GM12872 (cell line): ENCODE measurements around the gene C21orf91.

Experiments
- TF ChIP-seq, protein P1 (sequence below): IDR thresholded peaks from 3 replicates; pipeline ENCODE4 v1.5.1; 2011; ENCODE audit warnings: low read depth, mild to moderate bottlenecking, low read length, moderate library complexity; ENCODE audit not compliant: insufficient read depth

Gene C21orf91

GRCh38 chr21:17797967-17798366, 21.2 kb downstream of the C21orf91 start:
- TF ChIP-seq, protein P1, sequence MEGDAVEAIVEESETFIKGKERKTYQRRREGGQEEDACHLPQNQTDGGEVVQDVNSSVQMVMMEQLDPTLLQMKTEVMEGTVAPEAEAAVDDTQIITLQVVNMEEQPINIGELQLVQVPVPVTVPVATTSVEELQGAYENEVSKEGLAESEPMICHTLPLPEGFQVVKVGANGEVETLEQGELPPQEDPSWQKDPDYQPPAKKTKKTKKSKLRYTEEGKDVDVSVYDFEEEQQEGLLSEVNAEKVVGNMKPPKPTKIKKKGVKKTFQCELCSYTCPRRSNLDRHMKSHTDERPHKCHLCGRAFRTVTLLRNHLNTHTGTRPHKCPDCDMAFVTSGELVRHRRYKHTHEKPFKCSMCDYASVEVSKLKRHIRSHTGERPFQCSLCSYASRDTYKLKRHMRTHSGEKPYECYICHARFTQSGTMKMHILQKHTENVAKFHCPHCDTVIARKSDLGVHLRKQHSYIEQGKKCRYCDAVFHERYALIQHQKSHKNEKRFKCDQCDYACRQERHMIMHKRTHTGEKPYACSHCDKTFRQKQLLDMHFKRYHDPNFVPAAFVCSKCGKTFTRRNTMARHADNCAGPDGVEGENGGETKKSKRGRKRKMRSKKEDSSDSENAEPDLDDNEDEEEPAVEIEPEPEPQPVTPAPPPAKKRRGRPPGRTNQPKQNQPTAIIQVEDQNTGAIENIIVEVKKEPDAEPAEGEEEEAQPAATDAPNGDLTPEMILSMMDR, result no peak

GRCh38 chr21:17796503-17796902, 22.7 kb downstream of the C21orf91 start:
- TF ChIP-seq, protein P1, result no peak

- TF ChIP-seq, protein P1, result no peak
Observed at GRCh38 chr21:17796037-17796403, 23.1 kb downstream of the C21orf91 start.

- TF ChIP-seq, protein P1, result no peak
Observed at GRCh38 chr21:17795146-17796036, 23.8 kb downstream of the C21orf91 start.

DNA sequence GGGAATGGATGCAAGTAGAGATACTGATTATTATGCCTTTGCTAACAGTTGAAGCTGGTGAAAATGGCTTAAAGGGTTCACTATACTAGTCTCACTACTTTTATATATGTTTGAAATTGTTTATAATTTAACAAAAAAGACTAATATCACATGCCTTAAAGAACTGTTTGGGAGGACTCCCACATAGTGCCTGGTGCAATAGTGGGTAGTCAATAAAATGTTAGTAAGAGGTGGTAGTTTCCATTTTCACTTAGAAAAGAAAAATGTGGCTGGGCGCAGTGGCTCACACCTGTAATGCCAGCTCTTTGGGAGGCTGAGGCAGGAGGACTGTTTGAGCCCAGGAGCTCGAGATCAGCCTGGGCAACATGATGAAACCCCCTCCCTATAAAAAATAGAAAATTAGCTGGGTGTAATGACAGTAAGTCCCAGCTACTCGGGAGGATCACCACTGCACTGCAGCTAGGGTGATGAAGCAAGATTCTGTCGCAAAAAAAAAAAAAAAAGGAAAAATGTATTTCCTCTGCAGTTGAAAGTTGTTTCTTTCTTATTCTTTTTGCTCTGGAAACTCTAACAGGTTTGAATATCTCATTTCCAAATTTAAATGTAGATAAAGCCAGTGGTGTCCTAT, 24.5 kb downstream of the C21orf91 start:
- TF ChIP-seq, protein P1, result no peak

DNA sequence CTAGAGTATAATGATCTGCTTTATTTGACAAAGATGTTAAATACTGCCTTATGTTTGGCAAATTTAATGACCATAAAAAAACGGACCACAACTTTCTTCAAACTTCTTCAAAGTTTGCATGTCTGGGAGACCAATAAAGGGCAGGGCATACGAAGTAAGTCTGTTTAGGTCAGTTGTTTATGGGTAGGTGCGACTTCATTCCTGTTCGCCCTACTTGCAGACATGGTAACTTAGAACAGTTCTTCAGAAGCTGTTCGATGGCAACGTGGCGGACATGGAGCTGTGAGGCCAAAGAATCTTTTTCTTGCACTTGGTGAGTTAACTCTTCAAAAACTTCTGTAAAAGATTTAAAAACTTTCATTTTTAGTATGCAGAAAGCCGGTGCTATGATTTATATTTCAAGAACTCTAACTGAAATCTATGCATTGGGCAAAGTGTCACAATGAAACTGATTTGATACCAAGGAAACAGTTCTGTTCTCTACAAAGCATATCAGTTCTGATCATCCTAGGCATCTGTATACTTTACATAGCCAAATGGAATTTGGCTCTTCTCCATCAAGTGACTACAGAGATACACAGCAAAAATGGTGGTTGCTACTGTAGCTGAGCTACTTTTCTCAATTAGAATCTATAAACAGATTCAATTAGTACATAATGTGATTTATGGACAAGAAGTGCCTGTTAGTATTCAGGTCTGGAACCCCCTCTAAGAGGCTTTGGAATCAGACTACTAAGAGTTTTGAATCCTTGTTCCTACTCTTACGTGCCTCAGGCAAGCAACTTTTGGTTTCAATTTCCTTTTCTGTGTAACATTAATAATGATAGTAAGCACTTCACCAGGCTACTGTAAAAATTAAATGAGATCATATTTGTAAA, 25.7 kb downstream of the C21orf91 start:
- TF ChIP-seq, protein P1, result no peak

- TF ChIP-seq, protein P1, result no peak
Observed at GRCh38 chr21:17789656-17790055, 29.5 kb downstream of the C21orf91 start.
